Stomach (tissue), 9 donors: ENCODE results near the gene VRK3. TPM values are rescaled to one million over a fixed set of nuclear protein-coding genes. Genes with fewer than 3 reads are reported as not detected.
A peak's percentile ranks its signal among the peaks of the same experiment; 100 is the strongest.

ENCODE experiments used
- DNase-seq, 2 donors: peaks; one replicate each; pipeline versions ENCODE4 v3.0.0 to v3.0.0-alpha.2; 2013 to 2019
- H3K27ac ChIP-seq, 5 donors: fragments of 200-600 bp in 4 of 5; sonication (generic) in 4 of 5; one replicate each; pipeline ENCODE4 v1.5.1; 2013 to 2019; ENCODE audit warnings: mild to moderate bottlenecking in 1 of 5, moderate library complexity in 1 of 5
- H3K27me3 ChIP-seq, 3 donors: fragments of 200-600 bp; sonication (generic); one replicate each; pipeline ENCODE4 v1.5.1; 2017 to 2019; ENCODE audit warnings: mixed run types in 1 of 3
- H3K36me3 ChIP-seq, 4 donors: fragments of 200-600 bp; sonication (generic); 1 replicate in 3 of 4; 2 replicates in 1 of 4; pipeline ENCODE4 v1.5.1; 2016 to 2019
- H3K4me1 ChIP-seq, 4 donors: fragments of 200-600 bp; sonication (generic); one replicate each; pipeline ENCODE4 v1.5.1; 2016 to 2019
- H3K4me3 ChIP-seq, 4 donors: fragments of 200-600 bp; sonication (generic) in 3 of 4; one replicate each; pipeline ENCODE4 v1.5.1; 2016 to 2019; ENCODE audit warnings: mild to moderate bottlenecking in 1 of 4
- H3K9me3 ChIP-seq, 4 donors: fragments of 200-600 bp; sonication (generic); one replicate each; pipeline ENCODE4 v1.5.1; 2016 to 2019
- CTCF ChIP-seq, 7 experiments: fragments of 450-650 bp in 4 of 7; fragments of 200-600 bp in 3 of 7; sonication (generic) in 3 of 7; IDR thresholded peaks; one replicate each; pipeline ENCODE4 v1.5.1; 2016 to 2019; ENCODE audit warnings: antibody characterized with exemption in 7 of 7, control low read depth in 2 of 7, mild to moderate bottlenecking in 1 of 7
- EP300 ChIP-seq: sonication (generic); formaldehyde crosslinking; IDR thresholded peaks from one replicate; pipeline ENCODE4 v1.6.1; 2017; ENCODE audit warnings: antibody characterized with exemption
- POLR2A ChIP-seq, 4 donors: fragments of 450-650 bp; IDR thresholded peaks; one replicate each; pipeline ENCODE4 v1.6.1; 2016; ENCODE audit warnings: antibody characterized with exemption in 4 of 4, control low read depth in 2 of 4, mild to moderate bottlenecking in 1 of 4, moderate library complexity in 1 of 4
- POLR2AphosphoS5 ChIP-seq, 3 donors: sonication (generic); formaldehyde crosslinking; IDR thresholded peaks; one replicate each; pipeline ENCODE4 v1.6.1; 2016; ENCODE audit warnings: antibody characterized with exemption in 3 of 3
- WGBS, 5 donors: extraction: QIAGEN DNeasy Blood & Tissue Kit in 3 of 5; methylation state at CpG; one replicate each; pipeline versions ENCODE4 v1.1.5 to v1.1.7; 2013 to 2018; 5-methylcytosine and 5-hydroxymethylcytosine counted together
- intact Hi-C: fragments of 100-400 bp; cut with DNase I; formaldehyde crosslinking; loops from one replicate; pipeline ENCODE4 v1.15.1; 2023; ENCODE audit warnings: low total_unique reads
- polyA plus RNA-seq, 3 donors: library from polyadenylated mRNA; stranded (reverse); fragments of 200-250 nt; gene quantifications; one replicate each; pipeline ENCODE4 v1.2.3, GENCODE V29; 2013
- total RNA-seq, 5 donors: library from RNA; depleted of rRNA; stranded (reverse); fragments of >200 nt; gene quantifications; one replicate each; pipeline versions ENCODE4 v1.1.0 to v1.2.3, GENCODE V29; 2014 to 2016
- donor health status: healthy with polysubstance abuse.
- donor health status: Bipolar disorder and iron deficiency.
- donor health status: healthy.

Gene VRK3
- total and polyA plus RNA-seq, 8 donors: 3.5 to 39.7 (median 22.8) TPM

- Histone ChIP-seq H3K9me3 (no peaks in the 10 kb centered on the region), H3K4me3 (peak overlapping the region in 1 of 4 donors; percentile 23), H3K27ac (peak overlapping the region; percentile 31 to 70 (median 60)), H3K36me3 (no peaks in the 10 kb centered on the region), H3K4me1 (peaks cover 12 to 41% (median 27%) of the 10 kb centered on the region in 4 donors), H3K27me3 (peaks cover 0 to 30% (median 0%) of the 10 kb centered on the region in 3 donors)
- DNase-seq: peak in 1 of 2 donors; percentile 67
- TF ChIP-seq EP300 (no peak), POLR2A (IDR thresholded peaks at IDR 0.05) (no peak), POLR2AphosphoS5 (IDR thresholded peaks at IDR 0.05) (no peak), CTCF (IDR thresholded peaks at IDR 0.05) (no peak)
- intact Hi-C loops: no loop called here
- 19 to 26% (median 22%) methylated on average over 12 of the region's 12 CpGs for WGBS, 5 donors
These were observed 70.9 kb downstream of the VRK3 start for GRCh38 chr19:49954092-49954829.

GRCh38 chr19:49953416-49953815 lies 71.8 kb downstream of the VRK3 start:
- TF ChIP-seq EP300 (no peak), CTCF (IDR thresholded peaks at IDR 0.05) (no peak), POLR2A (IDR thresholded peaks at IDR 0.05) (no peak), POLR2AphosphoS5 (IDR thresholded peaks at IDR 0.05) (no peak)
- Histone ChIP-seq H3K9me3 (no peaks in the 10 kb centered on the region), H3K4me1 (peaks cover 12 to 41% (median 27%) of the 10 kb centered on the region in 4 donors), H3K27me3 (peaks cover 0 to 22% (median 0%) of the 10 kb centered on the region in 3 donors), H3K27ac (peak overlapping the region in 4 of 5 donors; percentile 59 to 70 (median 61)), H3K36me3 (no peaks in the 10 kb centered on the region), H3K4me3 (no peak overlapping the region)
- DNase-seq: no peak
- 63 to 79% (median 69%) methylated on average over 7 of the region's 7 CpGs for WGBS, 5 donors
- intact Hi-C loops: no loop called here

- DNase-seq: no peak
- Histone ChIP-seq H3K9me3 (no peaks in the 10 kb centered on the region), H3K27me3 (peaks cover 0 to 22% (median 0%) of the 10 kb centered on the region in 3 donors), H3K27ac (peak overlapping the region; percentile 28 to 70 (median 59)), H3K4me1 (peaks cover 12 to 41% (median 27%) of the 10 kb centered on the region in 4 donors), H3K4me3 (no peak overlapping the region), H3K36me3 (no peaks in the 10 kb centered on the region)
- TF ChIP-seq EP300 (no peak), POLR2A (IDR thresholded peaks at IDR 0.05) (no peak), POLR2AphosphoS5 (IDR thresholded peaks at IDR 0.05) (no peak), CTCF (IDR thresholded peaks at IDR 0.05) (no peak)
- intact Hi-C loops: no loop called here
- WGBS, 5 donors: 51 to 58% (median 56%) methylated on average over 13 of the region's 13 CpGs
These were observed 72.3 kb downstream of the VRK3 start for GRCh38 chr19:49952906-49953305.

- intact Hi-C loops: no loop called here
- no peak for DNase-seq
- peaks cover 12 to 41% (median 27%) of the 10 kb centered on the region in 4 donors for H3K4me1 ChIP-seq
- H3K4me3 ChIP-seq: no peak overlapping the region
- H3K27me3 ChIP-seq: peaks cover 0 to 22% (median 0%) of the 10 kb centered on the region in 3 donors
- H3K9me3 ChIP-seq: no peaks in the 10 kb centered on the region
- H3K27ac ChIP-seq: peak overlapping the region in 2 of 5 donors; percentile 59 to 70
- TF ChIP-seq POLR2A (IDR thresholded peaks at IDR 0.05): no peak
- no peak for TF ChIP-seq POLR2AphosphoS5 (IDR thresholded peaks at IDR 0.05)
- TF ChIP-seq EP300: no peak
- TF ChIP-seq CTCF (IDR thresholded peaks at IDR 0.05): no peak
- no peaks in the 10 kb centered on the region for H3K36me3 ChIP-seq
These were observed 72.7 kb downstream of the VRK3 start for GRCh38 chr19:49952479-49952836.
